Ureter (tissue), 1 donor: ENCODE results near the gene FBXO4. TPM values are rescaled to one million over a fixed set of nuclear protein-coding genes. Genes with fewer than 3 reads are reported as not detected.
"Not testable (repeated sequence)": the region's sequence is repeated elsewhere in the genome, so short reads cannot be mapped to it uniquely, and the experiment has no call there.

Experiments used
- DNase-seq: peaks from one replicate; pipeline ENCODE4 v3.0.0-alpha.2; 2020; ENCODE audit warnings: low spot score
- total RNA-seq: library from RNA; stranded (reverse); gene quantifications from one replicate; pipeline ENCODE4 v1.2.4, GENCODE V29; 2023
- donor health status: DM: yes; HTN: yes; CAD: no.

FBXO4 gene
- total RNA-seq, 1 donor from 2014 or later = 16.2 TPM

DNA sequence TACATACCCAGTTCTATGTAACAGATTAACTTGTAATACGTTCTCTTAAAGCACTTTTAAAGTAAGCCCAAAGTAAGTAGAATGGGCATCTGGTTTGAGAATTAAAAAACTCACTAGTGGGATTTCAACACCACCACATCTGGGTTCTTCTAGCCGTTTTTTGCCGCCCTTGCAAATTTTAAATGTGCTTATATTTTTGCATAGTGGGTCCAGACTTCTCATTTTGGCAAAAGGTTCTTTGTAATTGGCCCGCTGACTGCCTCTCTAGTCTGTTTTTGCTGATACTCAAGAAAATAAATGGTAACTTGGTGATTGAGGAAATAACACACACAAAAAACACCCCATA is 582 bp upstream of the FBXO4 start:
- DNase-seq = no peak

DNA sequence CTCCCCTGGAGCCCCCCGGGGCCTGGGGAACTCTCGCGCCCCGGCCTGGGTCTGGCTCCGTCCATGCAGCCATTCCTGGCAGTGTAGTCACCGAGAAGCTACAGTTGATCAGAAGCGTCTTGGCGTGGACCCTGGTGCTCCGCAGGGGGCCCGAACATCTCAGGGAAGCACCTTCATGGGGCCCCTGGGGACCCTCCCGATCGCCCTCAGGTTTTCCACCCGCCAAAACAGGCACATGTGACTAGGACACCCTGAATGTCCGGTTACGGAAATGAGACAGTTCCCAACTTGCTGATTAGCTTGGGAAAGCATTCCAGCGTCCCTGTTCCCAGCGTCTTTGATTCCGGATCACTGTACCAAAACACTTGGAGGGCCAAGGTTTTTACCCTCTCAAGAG is 472 bp downstream of the FBXO4 start:
- peak; percentile 47 for DNase-seq

DNA sequence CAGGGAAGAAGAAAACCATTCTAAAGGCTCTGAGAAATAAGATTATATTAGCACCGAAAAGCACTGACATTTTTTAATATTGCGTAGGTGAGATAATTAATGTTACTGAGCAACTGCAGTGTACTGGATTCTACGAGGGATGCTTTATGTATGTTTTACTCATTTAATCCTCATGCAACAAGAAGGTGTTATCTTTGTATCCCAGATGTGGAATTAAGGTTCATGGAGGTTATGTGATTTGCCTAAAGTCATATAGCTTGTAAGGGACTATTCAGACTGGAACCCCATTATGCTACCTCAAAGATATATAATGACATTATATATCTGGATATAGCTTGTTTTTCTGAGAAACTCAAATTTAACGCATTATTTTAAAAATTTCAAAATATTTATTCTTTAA is 2.5 kb downstream of the FBXO4 start:
- DNase-seq = no peak

DNA sequence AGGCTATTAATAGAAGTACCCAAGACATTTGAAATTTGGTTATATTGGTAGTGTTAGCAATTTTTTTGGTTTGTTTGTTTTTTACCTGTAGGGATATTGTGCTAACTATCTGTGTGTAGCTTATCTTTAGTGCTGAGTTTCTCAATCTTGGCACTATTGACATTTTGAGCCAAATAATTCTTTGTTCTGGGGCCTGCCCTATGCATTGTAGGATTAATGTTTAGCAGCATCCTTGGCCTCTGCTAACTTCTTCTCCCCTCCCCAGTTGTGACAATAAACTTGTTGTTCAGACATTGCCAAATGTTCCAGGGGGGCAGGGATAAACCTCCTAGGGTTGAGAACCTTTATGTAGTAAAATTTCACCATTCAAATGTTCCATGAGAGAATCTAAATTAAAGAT is 4.0 kb downstream of the FBXO4 start:
- no peak for DNase-seq

DNA sequence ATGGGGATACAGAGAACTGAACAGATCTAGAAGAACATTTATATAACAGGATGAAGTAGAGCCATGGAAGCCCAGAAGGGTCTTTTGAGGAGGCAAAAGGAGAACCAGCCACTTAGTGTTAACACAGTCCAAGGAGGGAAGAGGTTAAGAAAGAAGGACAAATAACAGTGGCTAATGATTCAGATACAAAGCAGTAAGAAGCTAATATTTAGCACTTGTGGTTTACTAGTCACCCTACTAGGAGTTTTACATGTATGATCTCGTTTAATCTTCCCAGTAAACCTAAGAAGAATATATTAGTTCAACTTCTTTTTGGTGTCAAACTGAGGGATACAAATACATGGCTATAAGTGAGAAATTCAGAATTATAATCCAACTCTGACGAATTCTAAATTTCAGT is 7.7 kb downstream of the FBXO4 start:
- no peak for DNase-seq

DNA sequence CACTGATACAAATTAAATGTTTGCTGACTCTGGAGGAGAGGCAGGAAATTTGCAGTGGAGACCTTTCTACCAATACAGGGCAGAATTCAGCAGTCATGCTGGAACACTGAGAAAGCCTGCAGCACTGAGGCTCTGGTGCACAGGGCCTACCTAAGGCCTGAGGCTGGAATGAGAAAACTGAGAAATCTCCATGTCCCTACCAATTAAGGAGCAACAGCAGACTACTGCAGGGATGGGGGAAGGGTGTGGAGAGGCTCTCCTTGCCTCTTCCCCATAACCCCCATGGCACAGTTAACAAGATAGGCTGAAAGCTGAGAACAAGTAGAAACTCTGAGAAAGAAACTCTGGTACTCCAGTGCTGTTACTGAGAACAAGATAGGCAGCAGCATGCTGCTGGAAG is 10.5 kb downstream of the FBXO4 start:
- no peak for DNase-seq

DNA sequence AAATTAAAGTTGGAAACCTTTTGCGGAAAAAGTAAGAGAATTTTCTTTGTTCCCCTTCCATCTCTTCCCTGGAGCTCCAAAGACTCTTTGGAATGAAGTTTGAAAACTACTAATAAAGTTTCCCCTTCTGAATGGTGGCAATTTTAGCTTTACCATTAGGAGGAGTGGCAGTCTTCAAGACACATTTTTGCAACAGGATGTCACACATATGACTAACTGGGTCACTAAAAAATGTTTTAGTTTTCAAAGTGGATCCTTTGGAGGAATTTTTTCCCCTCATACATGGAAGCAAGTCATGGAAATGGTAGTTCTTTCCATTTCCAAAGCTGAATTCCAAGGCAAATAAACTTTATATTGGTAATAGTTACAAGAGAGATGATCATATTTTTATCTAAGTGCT is 15.6 kb downstream of the FBXO4 start:
- no peak for DNase-seq

DNA sequence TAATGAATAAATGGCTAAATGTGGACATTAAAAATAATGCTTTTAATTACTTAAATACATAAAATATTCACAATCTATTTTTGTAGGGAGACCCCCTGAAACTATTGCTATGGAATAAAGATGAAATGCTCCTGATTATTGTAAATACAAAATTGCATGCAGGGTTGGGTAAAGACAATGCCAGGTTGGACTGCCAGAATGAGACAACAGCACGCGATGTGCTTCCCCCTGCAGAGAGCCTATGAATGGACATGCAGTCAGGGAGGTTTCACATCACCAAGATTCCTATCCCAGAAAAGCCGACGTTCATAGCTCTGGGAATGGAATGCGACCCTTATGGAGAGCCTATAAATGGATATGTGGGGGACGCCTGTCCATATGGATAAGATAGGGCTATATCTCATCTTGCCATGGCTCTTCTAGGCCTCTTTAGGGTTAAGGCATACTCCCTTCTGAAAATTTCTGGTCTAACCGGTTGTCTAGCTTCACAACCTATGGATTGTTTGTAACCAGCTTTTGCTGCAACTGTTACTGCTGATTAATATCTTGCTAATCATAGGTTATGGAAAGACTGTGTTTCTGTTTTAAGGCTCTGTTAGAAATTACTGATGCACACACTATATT is 20.4 kb downstream of the FBXO4 start:
- DNase-seq = not testable (repeated sequence)

DNA sequence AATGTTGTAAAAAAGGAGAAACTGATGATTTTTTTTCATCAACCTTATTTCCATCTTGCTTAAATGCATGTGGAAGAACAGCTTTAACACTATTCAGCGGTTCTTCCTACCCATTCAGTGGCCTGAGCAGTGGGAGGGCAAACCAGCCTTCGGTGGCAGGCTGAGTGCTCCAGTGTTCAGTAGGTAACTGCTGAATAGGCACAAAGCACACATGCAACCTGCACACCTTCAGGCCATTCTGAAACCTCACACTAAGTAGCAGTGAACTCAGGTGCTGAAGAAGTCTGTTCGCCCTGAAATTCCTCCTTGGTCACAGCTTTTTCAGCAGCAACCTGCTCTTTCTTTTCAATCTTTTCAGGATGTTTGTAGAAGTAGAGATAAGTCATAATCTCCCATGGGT is 26.1 kb downstream of the FBXO4 start:
- no peak for DNase-seq

DNA sequence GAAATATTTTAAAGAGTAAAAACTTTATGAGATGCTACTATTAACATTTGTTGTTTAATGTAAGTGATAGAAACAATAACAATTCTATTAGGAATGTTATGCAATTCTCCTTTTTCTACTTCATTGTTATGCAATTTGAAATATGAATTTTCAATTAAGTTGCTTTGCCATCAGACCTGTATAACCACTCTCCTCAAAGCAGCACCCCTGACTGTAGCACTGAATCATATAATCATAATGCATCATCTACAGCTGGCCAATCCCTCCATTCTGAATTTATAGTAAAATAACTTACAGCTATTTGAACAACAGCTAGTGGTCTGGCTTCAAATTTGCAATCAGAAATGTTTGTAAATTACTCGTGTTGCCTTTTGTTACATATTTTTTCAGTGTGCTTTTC is 29.2 kb downstream of the FBXO4 start:
- no peak for DNase-seq

DNA sequence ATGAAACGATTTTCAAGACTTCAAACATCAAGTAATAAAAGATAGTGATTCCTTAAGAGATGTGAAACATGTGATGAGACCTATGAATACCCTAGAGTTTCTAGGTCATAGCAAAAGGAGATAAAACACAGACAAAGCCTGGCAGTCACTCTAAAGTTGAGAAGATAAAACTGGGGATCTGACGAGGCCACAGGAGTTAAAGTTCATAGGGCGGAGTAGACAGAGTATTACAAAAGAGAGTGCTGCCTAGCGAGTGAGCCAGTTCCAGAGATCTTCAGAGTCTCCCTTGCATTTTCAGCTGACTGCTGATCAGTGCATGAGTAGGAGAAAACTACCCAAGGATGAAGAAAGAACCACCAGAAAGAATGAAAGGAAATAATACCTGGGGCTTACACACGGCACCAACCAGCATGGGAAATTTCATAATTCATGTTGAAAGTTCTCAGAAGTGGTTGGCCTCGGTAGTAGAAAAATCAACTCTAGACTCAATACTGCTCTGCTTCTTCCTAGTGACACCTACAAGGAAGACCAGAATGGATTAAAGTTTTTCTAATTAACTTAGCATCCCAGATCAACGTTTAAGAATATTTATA is 30.4 kb downstream of the FBXO4 start:
- DNase-seq = no peak

DNA sequence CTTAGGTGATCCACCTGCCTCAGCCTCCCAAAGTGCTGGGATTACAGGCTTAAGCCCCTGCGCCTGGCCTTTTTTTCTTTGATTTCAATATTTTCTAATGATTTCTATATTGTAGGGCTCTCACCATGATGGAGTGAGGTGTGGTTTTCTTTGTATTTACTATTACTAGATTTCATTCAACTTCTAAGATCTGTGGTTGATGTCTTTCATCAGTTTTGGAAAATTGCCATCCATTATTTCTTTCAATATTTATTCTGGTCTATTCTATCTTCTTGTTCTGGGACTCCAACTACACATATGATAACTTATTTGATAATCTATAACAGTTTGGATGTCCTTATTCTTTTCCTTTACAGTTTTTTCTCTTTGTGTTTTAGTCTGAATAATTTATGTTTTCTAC is 31.9 kb downstream of the FBXO4 start:
- DNase-seq = no peak

DNA sequence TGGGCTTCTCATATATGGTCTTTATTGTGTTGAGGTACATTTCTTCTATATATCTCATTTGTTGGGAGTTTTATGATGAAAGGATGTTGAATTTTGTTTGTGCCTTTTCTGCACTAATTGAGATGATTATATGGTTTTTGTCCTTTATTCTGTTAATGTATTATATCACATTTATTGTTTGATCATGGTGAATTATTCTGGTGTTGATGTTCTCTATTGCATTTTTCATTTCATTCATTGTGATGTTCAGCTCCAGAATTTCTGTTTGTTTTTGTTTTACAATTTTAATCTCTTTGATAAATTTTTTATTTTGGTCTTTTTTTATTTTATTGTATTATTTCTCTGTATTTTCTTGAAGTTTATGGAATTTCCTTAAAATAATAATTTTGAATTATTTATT is 35.4 kb downstream of the FBXO4 start:
- DNase-seq = no peak

DNA sequence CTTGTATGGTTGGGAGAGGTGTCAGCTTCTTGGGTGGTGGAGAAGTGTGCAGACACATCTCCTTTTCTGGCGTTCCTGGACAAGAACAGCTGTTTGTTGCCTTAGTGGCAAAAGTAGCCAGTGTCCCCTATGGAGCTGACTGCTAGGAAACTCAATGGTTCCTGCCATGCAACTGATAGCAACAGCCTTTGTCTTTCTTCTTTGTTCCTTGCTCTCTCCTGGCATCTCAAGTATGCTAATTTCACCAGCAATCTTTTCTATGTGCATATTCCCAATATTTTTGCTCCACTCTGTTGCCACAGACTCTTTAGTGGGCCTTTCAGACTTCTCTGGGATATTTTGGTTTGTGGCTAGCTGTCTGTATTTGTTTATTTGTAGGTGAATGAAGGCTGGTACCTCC is 36.7 kb downstream of the FBXO4 start:
- DNase-seq = no peak

DNA sequence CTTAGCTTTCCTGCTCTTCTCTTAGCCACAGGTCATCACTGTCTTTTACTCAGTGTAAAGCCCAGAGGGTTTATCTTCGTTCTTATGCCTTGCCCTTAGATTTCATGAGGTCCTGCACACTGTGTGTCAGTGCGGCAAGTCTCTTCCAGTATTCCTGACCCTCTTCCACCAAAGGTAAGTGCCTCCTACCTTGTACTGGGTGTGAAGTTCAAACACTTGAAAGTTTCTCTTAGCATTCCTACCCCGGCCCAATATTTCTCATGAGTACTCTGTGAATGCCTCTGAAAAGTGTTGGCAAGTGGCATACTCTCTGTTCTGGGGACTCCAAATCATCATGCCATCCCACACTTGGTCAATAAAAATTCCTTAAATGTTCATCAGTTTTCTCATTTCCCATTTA is 37.4 kb downstream of the FBXO4 start:
- DNase-seq = no peak

DNA sequence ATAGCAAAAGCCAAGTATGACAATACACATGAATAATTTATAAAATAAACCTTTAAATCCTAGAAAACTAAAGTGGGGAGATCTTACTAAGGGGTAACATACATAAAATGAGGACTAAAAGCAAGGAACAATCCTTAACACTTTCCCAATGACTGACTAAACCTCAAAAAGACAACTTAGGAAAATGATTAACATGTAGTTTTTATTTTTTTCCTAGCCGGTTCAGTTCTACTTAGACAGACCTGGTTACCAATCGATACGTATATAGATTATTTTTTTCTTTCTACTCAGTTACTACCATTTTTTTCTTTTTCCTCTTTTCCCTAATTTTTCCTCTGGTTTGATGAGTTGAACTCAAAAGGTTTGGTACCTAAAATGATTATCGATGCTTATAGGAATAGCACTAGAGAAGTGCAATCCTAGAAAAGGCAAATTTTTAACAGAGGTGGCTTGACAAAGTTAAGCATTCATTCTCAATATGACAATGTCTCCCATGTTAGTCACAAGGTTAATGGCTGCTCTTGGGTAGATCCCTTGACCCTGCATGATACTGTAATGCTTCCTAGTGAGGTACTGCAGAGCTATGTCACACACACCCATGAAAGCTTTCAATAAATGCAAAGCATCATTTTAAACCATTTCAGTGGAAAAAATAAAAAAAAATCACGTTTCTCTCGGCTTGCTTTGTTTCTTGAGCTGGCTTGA is 41.5 kb downstream of the FBXO4 start:
- DNase-seq = no peak

DNA sequence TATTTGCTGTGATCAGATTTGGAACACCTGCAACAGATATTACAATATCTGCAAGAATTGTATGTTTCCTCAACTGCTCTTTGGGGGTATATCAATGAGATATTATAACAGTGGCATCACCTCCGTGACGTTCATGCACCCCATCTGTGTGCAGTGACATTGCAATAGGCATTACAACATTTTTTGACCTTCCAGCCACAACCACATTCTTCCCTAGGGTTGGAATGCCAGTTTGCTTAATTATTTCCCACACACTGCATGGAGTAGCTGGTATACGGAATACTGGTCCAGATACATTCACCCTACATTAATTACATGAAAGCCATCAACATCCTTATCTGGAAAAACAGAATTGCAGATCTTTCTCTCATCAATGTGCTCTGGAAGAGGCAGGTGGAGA is 42.3 kb downstream of the FBXO4 start:
- no peak for DNase-seq

DNA sequence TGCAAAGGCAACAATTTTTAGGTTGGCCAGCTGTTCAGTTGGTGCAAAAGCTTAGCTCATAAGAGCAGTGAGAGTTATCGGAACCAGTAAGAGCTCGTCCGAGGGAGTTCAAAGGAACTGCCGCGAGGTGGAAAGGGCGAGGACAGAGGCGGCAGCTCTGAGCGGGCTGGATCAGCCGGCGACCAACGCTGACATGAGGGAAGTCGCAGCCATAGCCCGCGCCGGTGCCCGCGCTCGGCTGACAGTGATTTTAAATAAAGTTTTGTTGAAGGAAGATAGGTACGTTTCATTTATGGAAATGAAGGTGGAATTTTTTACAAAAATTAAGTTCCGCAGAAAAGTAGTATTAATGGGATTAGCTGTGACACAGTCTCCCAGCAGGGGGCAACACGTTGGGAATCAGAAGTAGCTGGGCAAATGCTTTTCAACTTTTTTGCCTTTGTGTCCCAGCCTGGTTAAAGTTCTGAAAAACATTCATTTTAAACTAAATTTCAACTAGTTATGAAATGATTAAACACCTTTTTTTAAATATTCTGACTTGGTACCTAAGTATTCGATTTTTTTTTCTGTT is 43.2 kb downstream of the FBXO4 start:
- no peak for DNase-seq

DNA sequence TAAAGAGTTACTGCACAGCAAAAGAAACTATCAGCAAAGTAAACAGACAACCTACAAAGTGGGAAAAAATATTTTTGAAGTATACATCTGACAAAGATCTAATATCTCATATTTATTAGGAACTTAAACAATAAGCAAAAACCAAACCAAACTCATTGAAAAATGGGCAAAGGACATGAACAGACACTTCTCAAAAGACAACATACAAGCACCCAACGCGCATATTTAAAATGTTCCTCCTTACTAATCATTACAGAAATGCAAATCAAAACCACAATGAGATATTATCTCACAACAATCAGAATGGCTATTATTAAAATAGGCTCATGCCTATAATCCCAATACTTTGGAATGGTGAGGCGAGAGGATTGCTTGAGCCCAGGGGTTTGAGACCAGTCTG is 48.0 kb downstream of the FBXO4 start:
- no peak for DNase-seq

DNA sequence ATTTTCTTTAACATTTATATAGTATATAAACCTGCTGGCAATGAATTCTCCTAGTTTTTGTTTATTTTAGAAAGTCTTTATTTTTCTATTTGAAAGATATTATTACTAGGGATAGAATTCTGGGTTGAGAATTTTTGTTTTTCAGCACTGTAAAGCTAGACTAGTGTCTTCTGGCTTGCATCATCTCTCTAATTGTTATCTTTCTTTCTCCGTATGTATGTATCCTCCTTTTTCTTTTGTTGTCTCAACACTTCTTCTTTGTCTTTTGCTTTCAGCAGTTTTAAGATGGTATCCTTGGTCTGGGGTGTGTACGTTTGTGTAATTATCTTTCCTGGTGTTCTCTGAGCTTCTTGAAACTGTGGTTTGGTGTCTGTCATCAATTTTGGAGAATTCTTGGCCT is 48.8 kb downstream of the FBXO4 start:
- DNase-seq = no peak

DNA sequence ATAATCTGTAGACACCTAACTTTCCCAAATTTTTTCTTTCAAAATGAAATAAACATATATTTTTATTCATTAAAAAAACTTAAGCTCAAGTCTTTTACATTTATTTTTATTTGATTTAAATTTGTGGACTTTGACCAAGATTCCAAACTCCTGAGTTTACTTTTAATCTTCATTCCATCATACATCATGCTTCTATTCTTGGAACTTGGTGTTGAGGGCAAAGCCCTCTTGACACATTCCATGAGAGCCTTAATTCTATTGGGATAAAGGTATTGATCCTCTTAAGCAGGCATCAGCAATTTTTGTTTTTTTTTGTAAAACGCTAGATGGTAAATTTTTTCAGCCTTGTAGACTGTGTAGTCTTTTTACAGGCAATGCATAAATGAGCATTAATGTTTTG is 53.6 kb downstream of the FBXO4 start:
- DNase-seq = no peak

DNA sequence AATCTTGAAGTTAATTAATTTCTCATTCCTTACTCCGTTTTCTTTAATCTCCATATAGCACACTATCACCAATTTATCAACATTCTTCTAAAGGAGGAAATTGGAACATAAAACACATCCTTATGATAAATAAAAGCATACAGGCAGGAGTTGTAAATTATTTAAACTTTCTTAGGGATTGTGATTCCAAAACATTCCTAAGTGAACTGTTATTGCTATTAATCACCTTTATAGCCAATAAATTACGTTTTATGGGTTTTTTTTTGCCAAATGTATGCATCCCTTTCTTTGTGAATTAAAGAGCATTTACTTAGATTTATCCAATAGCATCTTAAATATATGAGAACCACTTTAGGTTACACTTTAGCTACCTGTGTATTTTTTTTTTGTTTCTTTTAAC is 55.3 kb downstream of the FBXO4 start:
- DNase-seq = no peak

DNA sequence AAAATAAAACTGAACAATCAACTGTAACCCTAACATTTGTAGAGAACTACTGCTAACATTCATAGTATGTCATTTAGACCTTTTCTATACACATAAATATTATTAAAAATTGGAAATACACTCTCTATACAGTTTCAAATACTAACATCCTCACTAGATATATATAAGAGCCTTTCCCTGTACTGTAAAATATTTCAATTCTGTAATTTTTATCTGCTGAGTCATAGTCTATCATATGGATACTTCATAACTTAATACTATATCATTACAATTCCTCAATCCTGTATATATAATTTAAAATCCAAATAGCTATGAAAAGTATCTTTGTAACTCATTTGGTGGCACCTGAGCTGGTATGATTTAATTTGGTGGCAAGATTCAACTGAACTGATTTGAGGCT is 55.8 kb downstream of the FBXO4 start:
- no peak for DNase-seq
